SK-N-MC (cell line): ENCODE measurements around the gene CACNB1.

ENCODE experiments used
- EZH2 ChIP-seq: fragments of 200-600 bp; sonication (generic); IDR thresholded peaks from one replicate; pipeline ENCODE4 v1.6.1; 2017; ENCODE audit warnings: antibody characterized with exemption
- FOXP2 ChIP-seq: optimal IDR thresholded peaks from 2 replicates; pipeline ENCODE3; 2011; ENCODE audit warnings: mild to moderate bottlenecking, moderate library complexity; ENCODE audit not compliant: insufficient read depth; ENCODE audit errors: extremely low read length, control extremely low read depth
- POLR2AphosphoS5 ChIP-seq: IDR thresholded peaks from 2 replicates; pipeline ENCODE4 v1.6.1; 2012; ENCODE audit warnings: mild to moderate bottlenecking, low read depth, low read length, borderline replicate concordance

DNA sequence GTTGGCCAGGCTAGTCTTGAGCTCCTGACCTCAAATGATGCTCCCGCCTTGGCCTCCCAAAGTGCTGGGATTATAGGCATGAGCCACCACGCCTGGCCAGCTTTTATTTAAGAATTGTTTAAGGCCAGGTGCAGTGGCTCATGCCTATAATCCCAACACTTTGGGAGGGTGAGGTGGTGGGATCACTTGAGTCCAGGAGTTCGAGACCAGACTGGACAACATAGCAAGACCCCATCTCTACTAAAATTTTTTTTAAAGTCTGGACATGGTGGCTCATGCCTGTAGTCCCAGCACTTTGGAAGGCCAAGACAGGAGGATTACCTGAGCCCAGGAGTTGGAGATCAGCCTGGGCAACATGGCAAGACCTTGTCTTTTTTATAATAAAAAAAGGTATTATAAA is 51.2 kb downstream of the CACNB1 start:
- TF ChIP-seq EZH2, result no peak
- TF ChIP-seq POLR2AphosphoS5, result no peak
- no peak for TF ChIP-seq FOXP2
